ENCODE measurements around the gene ZNF44. TPM values are rescaled to one million over a fixed set of nuclear protein-coding genes. Genes with fewer than 3 reads are reported as not detected.

Gene ZNF44
- total and polyA plus RNA-seq, 9 of the 15 experiments (the other 6 are each of a cell fraction or from before 2014, with no cell fraction given) = 2.6 to 8.3 (median 4.4) TPM

GRCh38 chr19:12331211-12331941, 36.7 kb upstream of the ZNF44 start (continued):
- TF ChIP-seq ZNF740 (CRISPR knock-in tag; IDR thresholded peaks at IDR 0.05) (no peak), ZNF740 (tag; IDR thresholded peaks at IDR 0.05) (no peak), TBP (optimal IDR thresholded peaks at IDR 0.05; ENCODE audit: low read depth, low read length) (no peak), KLF16 (IDR thresholded peaks at IDR 0.05) (peak; percentile 76), KDM5B (IDR thresholded peaks at IDR 0.05; ENCODE audit: insufficient replicate concordance, low read depth, low read length) (no peak), MYC (IDR thresholded peaks at IDR 0.05; ENCODE audit: low read depth, low read length) (peak; percentile 19; the same call in 1 of the 2 replicates), MYC (CRISPR knock-in tag; IDR thresholded peaks at IDR 0.05; ENCODE audit: borderline replicate concordance, low read depth) (no peak), CBFA2T2 (conservative IDR thresholded peaks at IDR 0.05) (peak; percentile 48; the same call in 1 of the 2 replicates), TCF3 (CRISPR knock-in tag; IDR thresholded peaks at IDR 0.05) (peak; percentile 41), BHLHE40 (IDR thresholded peaks at IDR 0.05; ENCODE audit: low read length) (0 out of 2 replicates have a peak, but pooled peaks have one; percentile 17), CTBP1 (IDR thresholded peaks at IDR 0.05; ENCODE audit: borderline replicate concordance) (no peak), PTBP1 (IDR thresholded peaks at IDR 0.05; ENCODE audit: low read depth, low read length) (no peak), PHTF2 (CRISPR knock-in tag; IDR thresholded peaks at IDR 0.05) (no peak), ESRRA (IDR thresholded peaks at IDR 0.05; ENCODE audit: borderline replicate concordance, low read depth) (peak; percentile 50; the same call in 1 of the 2 replicates), TAL1 (IDR thresholded peaks at IDR 0.05) (peak; percentile 46), CBX5 (IDR thresholded peaks at IDR 0.05; ENCODE audit: borderline replicate concordance, low read depth) (no peak), SMARCA4 (IDR thresholded peaks at IDR 0.05) (0 out of 2 replicates have a peak, but pooled peaks have one; percentile 29), SNRNP70 (optimal IDR thresholded peaks at IDR 0.05; ENCODE audit: low read depth, low read length) (no peak), EP300 (IDR thresholded peaks at IDR 0.05; ENCODE audit: low read length) (peak; percentile 54), NCOA4 (IDR thresholded peaks at IDR 0.05; ENCODE audit: partially characterized antibody) (no peak), RCOR1 (IDR thresholded peaks at IDR 0.05; ENCODE audit: borderline replicate concordance in 1 of 2, low read depth in 2 of 2, low read length in 2 of 2) (peak in 1 of 2 experiments; percentile 44; a peak in 1 of 4 replicates), HNRNPUL1 (IDR thresholded peaks at IDR 0.05; ENCODE audit: low read length) (no peak), CREM (IDR thresholded peaks at IDR 0.05; ENCODE audit: low read depth) (no peak), LEF1 (IDR thresholded peaks at IDR 0.05) (0 out of 2 replicates have a peak, but pooled peaks have one; percentile 27)
- TF ChIP-seq, protein P1, sequence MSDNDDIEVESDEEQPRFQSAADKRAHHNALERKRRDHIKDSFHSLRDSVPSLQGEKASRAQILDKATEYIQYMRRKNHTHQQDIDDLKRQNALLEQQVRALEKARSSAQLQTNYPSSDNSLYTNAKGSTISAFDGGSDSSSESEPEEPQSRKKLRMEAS (CRISPR knock-in tag; IDR thresholded peaks at IDR 0.05) = no peak
- TF ChIP-seq, protein P2, sequence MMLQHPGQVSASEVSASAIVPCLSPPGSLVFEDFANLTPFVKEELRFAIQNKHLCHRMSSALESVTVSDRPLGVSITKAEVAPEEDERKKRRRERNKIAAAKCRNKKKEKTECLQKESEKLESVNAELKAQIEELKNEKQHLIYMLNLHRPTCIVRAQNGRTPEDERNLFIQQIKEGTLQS (IDR thresholded peaks at IDR 0.05) = no peak; the same call in 1 of the 2 replicates
- TF ChIP-seq, protein P2 (CRISPR knock-in tag; conservative IDR thresholded peaks at IDR 0.05) = no peak
- TF ChIP-seq, protein P3, sequence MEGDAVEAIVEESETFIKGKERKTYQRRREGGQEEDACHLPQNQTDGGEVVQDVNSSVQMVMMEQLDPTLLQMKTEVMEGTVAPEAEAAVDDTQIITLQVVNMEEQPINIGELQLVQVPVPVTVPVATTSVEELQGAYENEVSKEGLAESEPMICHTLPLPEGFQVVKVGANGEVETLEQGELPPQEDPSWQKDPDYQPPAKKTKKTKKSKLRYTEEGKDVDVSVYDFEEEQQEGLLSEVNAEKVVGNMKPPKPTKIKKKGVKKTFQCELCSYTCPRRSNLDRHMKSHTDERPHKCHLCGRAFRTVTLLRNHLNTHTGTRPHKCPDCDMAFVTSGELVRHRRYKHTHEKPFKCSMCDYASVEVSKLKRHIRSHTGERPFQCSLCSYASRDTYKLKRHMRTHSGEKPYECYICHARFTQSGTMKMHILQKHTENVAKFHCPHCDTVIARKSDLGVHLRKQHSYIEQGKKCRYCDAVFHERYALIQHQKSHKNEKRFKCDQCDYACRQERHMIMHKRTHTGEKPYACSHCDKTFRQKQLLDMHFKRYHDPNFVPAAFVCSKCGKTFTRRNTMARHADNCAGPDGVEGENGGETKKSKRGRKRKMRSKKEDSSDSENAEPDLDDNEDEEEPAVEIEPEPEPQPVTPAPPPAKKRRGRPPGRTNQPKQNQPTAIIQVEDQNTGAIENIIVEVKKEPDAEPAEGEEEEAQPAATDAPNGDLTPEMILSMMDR (IDR thresholded peaks at IDR 0.05 in 2 of 3, conservative IDR thresholded peaks at IDR 0.05 in 1 of 3; ENCODE audit: insufficient read depth in 2 of 3, low read depth in 1 of 3, low read length in 3 of 3) = no peak

All from K562 (cell line).